ENCODE results near the gene ZNF865. TPM values are rescaled to one million over a fixed set of nuclear protein-coding genes. Genes with fewer than 3 reads are reported as not detected.
"Not testable (repeated sequence)": the region's sequence is repeated elsewhere in the genome, so short reads cannot be mapped to it uniquely, and the experiment has no call there.

The ZNF865 gene
- polyA plus RNA-seq, 1 donor from 2014 or later, result 1.7 TPM

DNA sequence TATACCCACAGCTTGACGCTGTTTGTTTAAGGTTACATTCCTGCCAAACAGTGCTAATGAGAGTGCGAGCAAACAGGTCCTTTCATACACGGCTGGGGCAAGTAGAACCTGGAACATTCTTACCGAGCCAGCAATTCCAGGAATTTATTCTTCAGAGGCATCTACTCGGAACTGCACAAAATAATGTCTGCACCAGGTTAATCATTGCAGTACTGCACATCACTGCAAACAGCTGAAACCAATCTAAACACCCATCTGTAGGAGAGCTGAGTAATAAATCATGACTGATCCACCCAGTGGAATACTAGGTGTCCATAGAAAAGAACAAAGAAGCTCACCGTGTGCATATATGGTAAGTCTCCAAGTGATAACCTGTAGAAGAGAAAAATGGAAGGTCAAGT, 23.6 kb upstream of the ZNF865 start:
- Histone ChIP-seq H3K27ac (ENCODE audit: low read length) (no peak overlapping the region), H2AFZ (ENCODE audit: low read depth, low read length) (no peak overlapping the region), H3K4me3 (ENCODE audit: low read length) (no peak overlapping the region), H3K9me2 (ENCODE audit: insufficient read depth, low read length) (no peaks in the 10 kb centered on the region), H3K36me3 (ENCODE audit: insufficient read depth, low read length) (no peaks in the 10 kb centered on the region), H3K4me2 (ENCODE audit: low read length) (no peak overlapping the region), H3K27me3 (ENCODE audit: insufficient read depth, low read depth, low read length) (no peaks in the 10 kb centered on the region), H3K79me2 (replicated peaks; ENCODE audit: insufficient read depth, low read length) (peaks cover 21% of the 10 kb centered on the region), H3F3A (ENCODE audit: insufficient read depth, low read length, poor library complexity, severe bottlenecking) (no peaks in the 10 kb centered on the region), H4K20me1 (ENCODE audit: insufficient read depth) (no peaks in the 10 kb centered on the region), H3K9me3 (ENCODE audit: low read length) (no peaks in the 10 kb centered on the region), H3K9ac (ENCODE audit: low read length) (no peak overlapping the region)
- TF ChIP-seq POLR2AphosphoS5 (IDR thresholded peaks at IDR 0.05), result no peak
- TF ChIP-seq, protein P1, sequence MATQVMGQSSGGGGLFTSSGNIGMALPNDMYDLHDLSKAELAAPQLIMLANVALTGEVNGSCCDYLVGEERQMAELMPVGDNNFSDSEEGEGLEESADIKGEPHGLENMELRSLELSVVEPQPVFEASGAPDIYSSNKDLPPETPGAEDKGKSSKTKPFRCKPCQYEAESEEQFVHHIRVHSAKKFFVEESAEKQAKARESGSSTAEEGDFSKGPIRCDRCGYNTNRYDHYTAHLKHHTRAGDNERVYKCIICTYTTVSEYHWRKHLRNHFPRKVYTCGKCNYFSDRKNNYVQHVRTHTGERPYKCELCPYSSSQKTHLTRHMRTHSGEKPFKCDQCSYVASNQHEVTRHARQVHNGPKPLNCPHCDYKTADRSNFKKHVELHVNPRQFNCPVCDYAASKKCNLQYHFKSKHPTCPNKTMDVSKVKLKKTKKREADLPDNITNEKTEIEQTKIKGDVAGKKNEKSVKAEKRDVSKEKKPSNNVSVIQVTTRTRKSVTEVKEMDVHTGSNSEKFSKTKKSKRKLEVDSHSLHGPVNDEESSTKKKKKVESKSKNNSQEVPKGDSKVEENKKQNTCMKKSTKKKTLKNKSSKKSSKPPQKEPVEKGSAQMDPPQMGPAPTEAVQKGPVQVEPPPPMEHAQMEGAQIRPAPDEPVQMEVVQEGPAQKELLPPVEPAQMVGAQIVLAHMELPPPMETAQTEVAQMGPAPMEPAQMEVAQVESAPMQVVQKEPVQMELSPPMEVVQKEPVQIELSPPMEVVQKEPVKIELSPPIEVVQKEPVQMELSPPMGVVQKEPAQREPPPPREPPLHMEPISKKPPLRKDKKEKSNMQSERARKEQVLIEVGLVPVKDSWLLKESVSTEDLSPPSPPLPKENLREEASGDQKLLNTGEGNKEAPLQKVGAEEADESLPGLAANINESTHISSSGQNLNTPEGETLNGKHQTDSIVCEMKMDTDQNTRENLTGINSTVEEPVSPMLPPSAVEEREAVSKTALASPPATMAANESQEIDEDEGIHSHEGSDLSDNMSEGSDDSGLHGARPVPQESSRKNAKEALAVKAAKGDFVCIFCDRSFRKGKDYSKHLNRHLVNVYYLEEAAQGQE (IDR thresholded peaks at IDR 0.05; ENCODE audit: borderline replicate concordance), result no peak

DNA sequence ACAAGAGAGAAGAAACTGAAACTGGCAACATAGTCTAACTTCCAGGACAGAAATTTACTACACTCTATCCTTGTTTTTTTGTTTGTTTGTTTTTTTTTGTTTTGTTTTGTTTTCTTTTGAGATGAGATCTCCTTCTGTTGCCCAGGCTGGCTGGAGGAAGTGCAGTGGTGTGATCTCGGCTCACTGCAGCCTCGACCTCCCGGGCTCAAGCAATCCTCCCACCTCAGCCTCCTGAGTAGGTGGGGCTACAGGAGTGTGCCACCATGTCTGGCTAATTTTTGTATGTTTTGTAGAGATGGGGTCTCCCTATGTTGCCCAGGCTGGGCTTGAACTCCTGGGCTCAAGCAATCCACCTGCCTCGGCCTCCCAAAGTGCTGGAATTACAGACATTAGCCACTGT, 23.2 kb upstream of the ZNF865 start:
- not testable (repeated sequence) for H3K4me3 ChIP-seq (ENCODE audit: low read length); H3K9ac ChIP-seq (ENCODE audit: low read length); H3F3A ChIP-seq (ENCODE audit: insufficient read depth, low read length, poor library complexity, severe bottlenecking); H3K36me3 ChIP-seq (ENCODE audit: insufficient read depth, low read length); H3K27me3 ChIP-seq (ENCODE audit: insufficient read depth, low read depth, low read length); H2AFZ ChIP-seq (ENCODE audit: low read depth, low read length); H3K4me2 ChIP-seq (ENCODE audit: low read length); H3K9me3 ChIP-seq (ENCODE audit: low read length); H3K9me2 ChIP-seq (ENCODE audit: insufficient read depth, low read length); H3K27ac ChIP-seq (ENCODE audit: low read length); H4K20me1 ChIP-seq (ENCODE audit: insufficient read depth)
- peaks cover 21% of the 10 kb centered on the region for H3K79me2 ChIP-seq (replicated peaks; ENCODE audit: insufficient read depth, low read length)

DNA sequence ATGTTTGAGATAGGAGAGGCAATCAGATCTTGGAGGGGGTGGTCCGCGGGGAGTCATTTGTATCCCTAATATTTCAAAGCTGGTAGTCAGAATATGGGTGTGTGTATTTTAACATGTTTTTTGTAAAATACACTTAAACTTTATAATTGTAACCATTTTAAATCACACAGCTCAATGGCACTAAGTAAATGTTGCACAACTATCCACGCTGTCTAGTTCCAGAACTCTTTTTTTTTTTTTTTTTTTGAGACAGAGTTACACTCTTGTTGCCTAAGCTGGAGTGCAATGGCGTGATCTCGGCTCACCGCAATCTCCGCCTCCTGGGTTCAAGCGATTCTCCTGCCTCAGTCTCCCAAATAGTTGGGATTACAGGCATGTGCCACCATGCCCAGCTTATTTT, 21.6 kb upstream of the ZNF865 start:
- H2AFZ ChIP-seq (ENCODE audit: low read depth, low read length); H3K36me3 ChIP-seq (ENCODE audit: insufficient read depth, low read length); H3K9me2 ChIP-seq (ENCODE audit: insufficient read depth, low read length); H3F3A ChIP-seq (ENCODE audit: insufficient read depth, low read length, poor library complexity, severe bottlenecking); H4K20me1 ChIP-seq (ENCODE audit: insufficient read depth); H3K9me3 ChIP-seq (ENCODE audit: low read length); H3K4me3 ChIP-seq (ENCODE audit: low read length); H3K27me3 ChIP-seq (ENCODE audit: insufficient read depth, low read depth, low read length); H3K27ac ChIP-seq (ENCODE audit: low read length); H3K4me2 ChIP-seq (ENCODE audit: low read length); H3K9ac ChIP-seq (ENCODE audit: low read length): not testable (repeated sequence)
- peaks cover 21% of the 10 kb centered on the region for H3K79me2 ChIP-seq (replicated peaks; ENCODE audit: insufficient read depth, low read length)

DNA sequence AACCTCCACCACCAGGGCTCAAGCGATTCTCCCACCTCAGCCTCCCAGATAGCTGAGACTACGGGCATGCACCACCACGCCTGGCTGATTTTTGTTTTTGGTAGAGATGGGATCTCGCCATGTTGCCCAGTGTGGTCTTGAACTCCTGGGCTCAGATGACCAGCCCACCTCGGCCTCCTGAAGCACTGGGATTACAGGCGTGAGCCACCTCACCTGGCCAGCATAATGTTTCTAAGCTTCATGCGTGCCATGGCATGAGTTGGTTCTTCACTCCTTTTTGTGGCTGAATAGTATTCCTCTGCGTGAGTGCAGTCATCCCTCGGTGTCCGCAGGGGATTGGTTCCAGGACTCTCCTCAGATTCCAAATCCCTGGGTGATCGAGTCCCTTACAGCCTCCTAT, 20.6 kb upstream of the ZNF865 start:
- no peak overlapping the region for H3K9ac ChIP-seq (ENCODE audit: low read length)
- peaks cover 15% of the 10 kb centered on the region for H3K79me2 ChIP-seq (replicated peaks; ENCODE audit: insufficient read depth, low read length)
- no peaks in the 10 kb centered on the region for H3K9me2 ChIP-seq (ENCODE audit: insufficient read depth, low read length)
- no peak overlapping the region for H2AFZ ChIP-seq (ENCODE audit: low read depth, low read length)
- H3K4me3 ChIP-seq (ENCODE audit: low read length), result no peak overlapping the region
- no peaks in the 10 kb centered on the region for H3K9me3 ChIP-seq (ENCODE audit: low read length)
- H3K4me2 ChIP-seq (ENCODE audit: low read length), result no peak overlapping the region
- no peaks in the 10 kb centered on the region for H3F3A ChIP-seq (ENCODE audit: insufficient read depth, low read length, poor library complexity, severe bottlenecking)
- TF ChIP-seq POLR2AphosphoS5 (IDR thresholded peaks at IDR 0.05), result no peak
- no peak for TF ChIP-seq RAD21 (conservative IDR thresholded peaks at IDR 0.05)
- TF ChIP-seq, protein P1 (IDR thresholded peaks at IDR 0.05; ENCODE audit: borderline replicate concordance), result no peak
- TF ChIP-seq, protein P2, sequence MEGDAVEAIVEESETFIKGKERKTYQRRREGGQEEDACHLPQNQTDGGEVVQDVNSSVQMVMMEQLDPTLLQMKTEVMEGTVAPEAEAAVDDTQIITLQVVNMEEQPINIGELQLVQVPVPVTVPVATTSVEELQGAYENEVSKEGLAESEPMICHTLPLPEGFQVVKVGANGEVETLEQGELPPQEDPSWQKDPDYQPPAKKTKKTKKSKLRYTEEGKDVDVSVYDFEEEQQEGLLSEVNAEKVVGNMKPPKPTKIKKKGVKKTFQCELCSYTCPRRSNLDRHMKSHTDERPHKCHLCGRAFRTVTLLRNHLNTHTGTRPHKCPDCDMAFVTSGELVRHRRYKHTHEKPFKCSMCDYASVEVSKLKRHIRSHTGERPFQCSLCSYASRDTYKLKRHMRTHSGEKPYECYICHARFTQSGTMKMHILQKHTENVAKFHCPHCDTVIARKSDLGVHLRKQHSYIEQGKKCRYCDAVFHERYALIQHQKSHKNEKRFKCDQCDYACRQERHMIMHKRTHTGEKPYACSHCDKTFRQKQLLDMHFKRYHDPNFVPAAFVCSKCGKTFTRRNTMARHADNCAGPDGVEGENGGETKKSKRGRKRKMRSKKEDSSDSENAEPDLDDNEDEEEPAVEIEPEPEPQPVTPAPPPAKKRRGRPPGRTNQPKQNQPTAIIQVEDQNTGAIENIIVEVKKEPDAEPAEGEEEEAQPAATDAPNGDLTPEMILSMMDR (IDR thresholded peaks at IDR 0.05; ENCODE audit: poor library complexity, severe bottlenecking), result no peak
- no peak for TF ChIP-seq EZH2 (IDR thresholded peaks at IDR 0.05; ENCODE audit: borderline replicate concordance, insufficient read depth, low read length, poor library complexity, severe bottlenecking)
- no peak for TF ChIP-seq TAF1 (IDR thresholded peaks at IDR 0.05; ENCODE audit: low read depth)
- TF ChIP-seq MXI1 (conservative IDR thresholded peaks at IDR 0.05; ENCODE audit: poor library complexity, severe bottlenecking), result no peak
- no peak for TF ChIP-seq EP300 (conservative IDR thresholded peaks at IDR 0.05; ENCODE audit: poor library complexity, severe bottlenecking)
- TF ChIP-seq SMC3 (conservative IDR thresholded peaks at IDR 0.05; ENCODE audit: poor library complexity), result no peak
- H3K27ac ChIP-seq (ENCODE audit: low read length), result peak overlapping the region; percentile 76
- H4K20me1 ChIP-seq (ENCODE audit: insufficient read depth), result no peaks in the 10 kb centered on the region
- H3K36me3 ChIP-seq (ENCODE audit: insufficient read depth, low read length), result no peaks in the 10 kb centered on the region
- H3K27me3 ChIP-seq (ENCODE audit: insufficient read depth, low read depth, low read length), result no peaks in the 10 kb centered on the region
